HCT116 (cell line): ENCODE results near the gene SERTAD1. TPM values are rescaled to one million over a fixed set of nuclear protein-coding genes. Genes with fewer than 3 reads are reported as not detected.

Source experiments
- ATAC-seq: fragments of 200-7000 bp; cut with Tn5 transposase; 2 replicates; pipeline ENCODE4 v1.9.1; 2020; ENCODE audit warnings: mild to moderate bottlenecking, moderate library complexity
- BruUV-seq: library from RNA; stranded (reverse); fragments of 400-500 nt; replicated peaks from 2 replicates; lab custom pipeline; 2021; lab: Mats Ljungman, UMichigan
- CTCF ChIA-PET: fragments of 300-600 bp; sonication (Branson Sonifier 250); formaldehyde crosslinking; loops from one replicate; lab custom pipeline; 2021; ENCODE audit warnings: antibody characterized with exemption; lab: Charles Lee
- POLR2A ChIA-PET: fragments of 300-600, 350-600 bp; sonication (Branson Sonifier 250); formaldehyde crosslinking; loops from one replicate; lab custom pipeline; 2021; ENCODE audit warnings: antibody characterized with exemption; lab: Charles Lee
- RAD21 ChIA-PET, 2 experiments: fragments of 300-600 bp; sonication (Branson Sonifier 250); formaldehyde crosslinking; loops; one replicate each; lab custom pipeline; 2023; ENCODE audit warnings: low total read pairs in 2 of 2; ENCODE audit not compliant: uncharacterized antibody in 2 of 2, unreplicated experiment in 2 of 2, low non-redundant PET in 1 of 2; lab: Charles Lee
- DNase-seq: peaks from one replicate; pipeline ENCODE4 v3.0.0-alpha.2; 2010; ENCODE audit warnings: low read depth, low spot score
- H2AFZ ChIP-seq: fragments of 200-600 bp; shearing (Covaris generic), sonication (generic); 2 replicates; pipeline ENCODE4 v1.6.1; 2017; ENCODE audit warnings: low read depth, mixed run types, mixed read lengths, antibody characterized with exemption, low read length; ENCODE audit not compliant: poor library complexity, severe bottlenecking
- H3K27ac ChIP-seq: 2 replicates; pipeline ENCODE4 v1.5.1; 2012; ENCODE audit warnings: low read depth, low read length
- H3K27me3 ChIP-seq: fragments of 200-600 bp; sonication (generic); 2 replicates; pipeline ENCODE4 v1.6.1; 2016; ENCODE audit warnings: mixed run types, low read length, mixed read lengths; ENCODE audit not compliant: insufficient read depth
- H3K36me3 ChIP-seq, 2 experiments: fragments of 200-500 bp in 1 of 2; fragments of 200-600 bp in 1 of 2; sonication (Bioruptor generic) in 1 of 2; sonication (generic) in 1 of 2; 2 replicates each; pipeline versions ENCODE4 v1.5.1 to v1.6.1; 2014 to 2016; ENCODE audit warnings: low read length in 2 of 2, inconsistent platforms in 1 of 2, mixed read lengths in 1 of 2, mixed run types in 1 of 2; ENCODE audit not compliant: insufficient read depth in 2 of 2, control insufficient read depth in 1 of 2
- H3K4me1 ChIP-seq, 2 experiments: fragments of 200-600 bp in 1 of 2; sonication (generic) in 1 of 2; 2 replicates each; pipeline versions ENCODE4 v1.5.1 to v1.6.1; 2012 to 2017; ENCODE audit warnings: low read length in 2 of 2, inconsistent platforms in 1 of 2, mild to moderate bottlenecking in 1 of 2, mixed read lengths in 1 of 2, mixed run types in 1 of 2, moderate library complexity in 1 of 2; ENCODE audit not compliant: insufficient read depth in 2 of 2, control insufficient read depth in 1 of 2
- H3K4me2 ChIP-seq: fragments of 200-600 bp; sonication (generic); 2 replicates; pipeline ENCODE4 v1.6.1; 2017; ENCODE audit warnings: mixed run types, low read length, mixed read lengths
- H3K4me3 ChIP-seq, 2 experiments: fragments of 200-600 bp in 1 of 2; sonication (generic) in 1 of 2; replicated peaks in 1 of 2; 2 replicates each; pipeline ENCODE4 v1.5.1; 2011 to 2016; ENCODE audit warnings: low read length in 2 of 2, control low read depth in 1 of 2, low read depth in 1 of 2, mild to moderate bottlenecking in 1 of 2, mixed read lengths in 1 of 2, mixed run types in 1 of 2
- H3K79me2 ChIP-seq: fragments of 200-600 bp; sonication (generic); 2 replicates; pipeline ENCODE4 v1.6.1; 2017; ENCODE audit warnings: mild to moderate bottlenecking, mixed run types, low read length, moderate library complexity, mixed read lengths; ENCODE audit not compliant: insufficient read depth
- H3K9ac ChIP-seq: fragments of 200-600 bp; sonication (generic); 2 replicates; pipeline ENCODE4 v1.6.1; 2016; ENCODE audit warnings: low read length, mixed read lengths
- H3K9me2 ChIP-seq: fragments of 200-600 bp; sonication (generic), shearing (Covaris generic); 2 replicates; pipeline ENCODE4 v1.6.1; 2017; ENCODE audit warnings: mixed run types, mild to moderate bottlenecking, moderate library complexity; ENCODE audit not compliant: insufficient read depth
- H3K9me3 ChIP-seq, 2 experiments: fragments of 200-500 bp in 1 of 2; fragments of 200-600 bp in 1 of 2; sonication (Bioruptor generic) in 1 of 2; sonication (generic) in 1 of 2; 2 replicates each; pipeline ENCODE4 v1.6.1; 2014 to 2017; ENCODE audit warnings: low read length in 2 of 2, mixed read lengths in 2 of 2, inconsistent platforms in 1 of 2, low read depth in 1 of 2, mild to moderate bottlenecking in 1 of 2, mixed run types in 1 of 2, moderate library complexity in 1 of 2; ENCODE audit not compliant: control insufficient read depth in 1 of 2, insufficient read depth in 1 of 2
- H4K20me1 ChIP-seq: fragments of 200-600 bp; sonication (generic), shearing (Covaris generic); 2 replicates; pipeline ENCODE4 v1.6.1; 2017; ENCODE audit warnings: mixed run types, mild to moderate bottlenecking, moderate library complexity; ENCODE audit not compliant: insufficient read depth
- ATF3 ChIP-seq: IDR thresholded peaks from 2 replicates; pipeline ENCODE4 v1.6.1; 2012
- CEBPB ChIP-seq: IDR thresholded peaks from 2 replicates; pipeline ENCODE4 v1.6.1; 2012; ENCODE audit warnings: low read depth
- ELF1 ChIP-seq: IDR thresholded peaks from 2 replicates; pipeline ENCODE4 v1.6.1; 2012; ENCODE audit warnings: low read depth, borderline replicate concordance
- EZH2 ChIP-seq: fragments of 200-600 bp; sonication (generic); IDR thresholded peaks from 2 replicates; pipeline ENCODE4 v1.6.1; 2017; ENCODE audit warnings: antibody characterized with exemption, mixed run types
- POLR2AphosphoS5 ChIP-seq: IDR thresholded peaks from 2 replicates; pipeline ENCODE4 v1.6.1; 2011; ENCODE audit warnings: mild to moderate bottlenecking, low read depth, low read length, moderate library complexity
- SIN3A ChIP-seq: IDR thresholded peaks from 2 replicates; pipeline ENCODE4 v1.6.1; 2012; ENCODE audit warnings: low read depth
- SP1 ChIP-seq: IDR thresholded peaks from 2 replicates; pipeline ENCODE4 v1.6.1; 2012; ENCODE audit warnings: low read depth
- TCF7L2 ChIP-seq: IDR thresholded peaks from 2 replicates; pipeline ENCODE4 v1.7.0; 2011; ENCODE audit warnings: borderline replicate concordance, inconsistent platforms; ENCODE audit not compliant: insufficient read depth, insufficient read length; ENCODE audit errors: extremely low read depth
- ZBTB33 ChIP-seq: IDR thresholded peaks from 2 replicates; pipeline ENCODE4 v1.6.1; 2011; ENCODE audit warnings: mild to moderate bottlenecking, low read length, moderate library complexity; ENCODE audit not compliant: insufficient replicate concordance; ENCODE audit errors: extremely low read depth
- ZFX ChIP-seq: fragments of 450-650 bp; IDR thresholded peaks from 2 replicates; pipeline ENCODE4 v1.6.1; 2017
- intact Hi-C: fragments of 100-400 bp; cut with micrococcal nuclease; formaldehyde crosslinking; loops from 2 replicates; pipeline ENCODE4 v1.10.0; 2022
- total RNA-seq: library from RNA; stranded (reverse); gene quantifications from one replicate; pipeline ENCODE4 v1.2.1, GENCODE V29; 2021; ENCODE audit not compliant: unreplicated experiment

The SERTAD1 gene
- total RNA-seq, 1 experiment from 2014 or later: 30.3 TPM

- H3K36me3 ChIP-seq: no peaks in the 10 kb centered on the region
- TF ChIP-seq SIN3A (no peak), TCF7L2 (no peak), ZFX (no peak), EZH2 (no peak)
- TF ChIP-seq, all 23 proteins: peak for 0
- POLR2A ChIA-PET: no interaction called here
- H3K27ac ChIP-seq: no peak overlapping the region
- no TSS peak for BruUV-seq
- H3K9me2 ChIP-seq: no peaks in the 10 kb centered on the region
- no peaks in the 10 kb centered on the region for H3K27me3 ChIP-seq
- H3K9me3 ChIP-seq: no peaks in the 10 kb centered on the region
- H3K79me2 ChIP-seq: no peaks in the 10 kb centered on the region
- intact Hi-C loops: no loop called here
- H3K4me3 ChIP-seq: no peak overlapping the region
- H3K4me1 ChIP-seq: peaks cover 15 to 19% of the 10 kb centered on the region in 2 experiments
- CTCF ChIA-PET: no interaction called here
- H2AFZ ChIP-seq: no peak overlapping the region
- H4K20me1 ChIP-seq: no peaks in the 10 kb centered on the region
- RAD21 ChIA-PET: no interaction called here
- DNase-seq (no peak), ATAC-seq (no peak)
- H3K4me2 ChIP-seq: no peak overlapping the region
- no peak overlapping the region for H3K9ac ChIP-seq
Measured at GRCh38 chr19:40389404-40390083, 36.2 kb downstream of the SERTAD1 start.

- ChIA-PET CTCF (no interaction called here), RAD21 (no interaction called here), POLR2A (interaction anchor here (0.6 kb wide), 1 partner anchor 82 kb away, joined by 3 read pairs; no protein-coding TSS in a partner anchor)
- no TSS peak for BruUV-seq
- H3K79me2 ChIP-seq: no peaks in the 10 kb centered on the region
- TF ChIP-seq SP1 (no peak), EZH2 (no peak), CEBPB (no peak), ATF3 (no peak), ELF1 (no peak), POLR2AphosphoS5 (no peak), ZBTB33 (no peak)
- H3K27ac ChIP-seq: no peak overlapping the region; the same call in 1 of the 2 replicates
- DNase-seq: no peak
- H3K4me1 ChIP-seq: peaks cover 15 to 16% of the 10 kb centered on the region in 2 experiments
- no peak overlapping the region for H3K9ac ChIP-seq
- intact Hi-C loops: no loop called here
- H3K4me3 ChIP-seq: no peak overlapping the region
- no peaks in the 10 kb centered on the region for H3K36me3 ChIP-seq
- no peaks in the 10 kb centered on the region for H3K9me2 ChIP-seq
- H4K20me1 ChIP-seq: no peaks in the 10 kb centered on the region
- no peak overlapping the region for H2AFZ ChIP-seq
- no peak overlapping the region for H3K4me2 ChIP-seq
- no peak for ATAC-seq
- H3K9me3 ChIP-seq: no peaks in the 10 kb centered on the region
- H3K27me3 ChIP-seq: no peaks in the 10 kb centered on the region
Measured at GRCh38 chr19:40388481-40388880, 37.3 kb downstream of the SERTAD1 start.
